HT1080 (cell line): ENCODE measurements around the gene ZNF691. TPM values are rescaled to one million over a fixed set of nuclear protein-coding genes. Genes with fewer than 3 reads are reported as not detected.
A peak's percentile ranks its signal among the peaks of the same experiment; 100 is the strongest.
"Not testable (repeated sequence)": the region's sequence is repeated elsewhere in the genome, so short reads cannot be mapped to it uniquely, and the experiment has no call there.

ENCODE experiments used
- DNase-seq: peaks from one replicate; pipeline ENCODE4 v3.0.0-alpha.2; 2015; ENCODE audit warnings: low read depth
- polyA plus RNA-seq, 2 experiments: library from polyadenylated mRNA; depleted of rRNA; stranded (reverse); fragments of >200 nt; gene quantifications; 2 replicates each; pipeline ENCODE4 v1.2.3, GENCODE V29; 2015
- total RNA-seq: library from RNA; depleted of rRNA; stranded (reverse); fragments of >200 nt; shearing (Covaris generic); gene quantifications from 2 replicates; pipeline ENCODE4 v1.2.3, GENCODE V29; 2014; rRNA removed

ZNF691 gene, protein sequence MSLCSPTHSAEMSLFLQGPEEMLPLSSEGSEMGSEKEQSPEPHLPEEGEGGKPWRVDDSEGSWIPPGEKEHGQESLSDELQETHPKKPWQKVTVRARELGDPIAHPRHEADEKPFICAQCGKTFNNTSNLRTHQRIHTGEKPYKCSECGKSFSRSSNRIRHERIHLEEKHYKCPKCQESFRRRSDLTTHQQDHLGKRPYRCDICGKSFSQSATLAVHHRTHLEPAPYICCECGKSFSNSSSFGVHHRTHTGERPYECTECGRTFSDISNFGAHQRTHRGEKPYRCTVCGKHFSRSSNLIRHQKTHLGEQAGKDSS
- total RNA-seq: 10.6 and 12.0 TPM in 2 replicates
- 8.3 and 10.5 TPM in 2 replicates for polyA plus RNA-seq (2015; cell fraction: cytosol; rRNA removed)
- polyA plus RNA-seq (2015; cell fraction: nucleus; rRNA removed): 20.0 and 24.5 TPM in 2 replicates

DNA sequence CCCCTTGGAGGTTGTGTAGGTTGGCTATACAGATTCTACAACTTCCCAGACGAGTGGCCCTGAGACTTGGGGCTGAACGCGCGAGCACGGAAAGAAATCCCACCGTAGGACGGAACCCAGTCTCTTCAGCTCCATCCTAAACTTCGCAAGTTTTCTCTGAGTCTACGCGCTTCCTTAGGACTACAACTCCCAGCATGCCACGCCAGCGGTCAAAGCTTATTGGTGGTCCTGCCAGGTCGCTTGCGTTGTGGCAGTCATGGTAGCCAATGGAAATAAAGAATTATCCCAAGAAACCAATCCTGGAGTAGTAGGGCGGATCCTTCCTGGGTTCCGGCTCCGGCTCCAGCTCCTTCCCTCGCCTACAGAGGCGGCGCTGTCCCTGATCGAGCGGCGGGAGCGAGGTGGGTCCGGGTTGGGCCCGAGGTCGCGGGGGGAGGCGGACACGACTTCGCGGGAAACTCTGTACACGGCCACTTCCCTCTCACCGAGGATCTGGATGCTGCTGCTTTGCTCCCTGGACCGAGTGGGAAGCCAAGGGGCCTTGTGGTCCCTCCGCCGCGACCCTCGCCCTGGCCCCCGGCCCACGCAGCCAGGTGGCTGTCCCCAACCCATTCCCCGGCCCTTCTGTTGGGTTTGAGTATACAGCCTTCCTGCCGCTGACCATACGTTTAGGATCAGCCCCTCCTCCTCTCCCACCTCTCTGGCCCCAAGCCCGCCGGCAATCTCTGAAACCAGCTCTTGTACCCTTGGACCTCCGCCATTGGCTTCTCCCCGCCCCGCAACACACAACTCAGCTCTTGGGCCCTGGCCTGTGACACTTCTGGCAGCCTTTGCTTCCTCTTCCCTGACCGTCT, at the start of gene ZNF691:
Gene ZNF691 (plus strand): TSS at position 357 of the 854 bp plus-strand sequence. CDS start 3,046 bp downstream, outside the sequence.
- DNase-seq: peak; percentile 98

- DNase-seq: no peak
These were observed 49.0 kb upstream of the ZNF691 start for GRCh38 chr1:42797414-42797813.

DNA sequence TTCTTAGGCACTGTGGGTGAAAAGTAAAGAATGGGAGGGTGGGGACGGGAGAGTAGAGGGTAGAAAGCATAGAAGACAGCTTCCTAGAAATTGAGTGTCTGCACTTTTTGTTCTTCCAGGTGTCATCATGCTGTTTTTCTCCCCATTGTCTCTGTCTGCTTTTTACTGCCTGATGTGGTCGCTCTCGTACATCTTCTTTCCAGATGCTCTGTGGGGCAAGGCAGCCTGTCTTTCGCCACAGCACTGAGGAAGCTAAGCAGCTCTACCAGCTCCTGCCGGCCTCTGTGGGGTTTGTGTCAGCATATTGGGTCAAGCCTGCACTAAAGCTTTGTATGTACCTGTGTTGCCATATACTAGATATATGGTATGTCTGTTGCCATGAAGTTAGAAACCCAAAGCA, 48.4 kb upstream of the ZNF691 start:
- no peak for DNase-seq

DNA sequence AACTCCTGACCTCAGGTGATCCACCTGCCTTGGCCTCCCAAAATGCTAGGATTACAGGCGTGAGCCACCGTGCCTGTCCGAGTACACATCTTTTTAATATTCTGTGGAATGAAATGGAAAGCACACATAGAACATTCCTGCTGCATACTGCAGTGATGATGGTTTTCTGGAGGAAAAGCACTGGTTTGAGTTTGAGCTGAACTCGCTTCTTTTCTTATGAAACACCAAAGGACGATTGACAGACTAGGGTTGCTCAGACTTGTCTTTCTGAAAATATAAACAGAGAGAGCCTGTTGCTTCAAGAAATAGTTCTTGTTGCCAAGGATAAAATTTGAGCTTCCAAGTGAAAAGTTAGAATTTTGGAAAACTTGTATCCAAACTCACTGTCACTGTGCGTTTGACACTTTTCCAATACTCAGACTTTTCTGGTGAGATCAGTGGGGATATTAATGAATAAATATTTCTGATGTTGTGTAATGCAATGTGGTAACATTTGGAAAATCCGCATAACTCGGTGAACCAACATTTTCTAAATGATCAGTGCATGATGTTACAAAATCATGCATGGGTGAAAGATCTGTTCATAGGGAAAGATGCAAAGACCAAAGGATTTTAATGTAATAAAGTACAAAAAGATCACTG, 44.5 kb upstream of the ZNF691 start:
- no peak for DNase-seq

GRCh38 chr1:42806171-42806570, 40.2 kb upstream of the ZNF691 start:
- DNase-seq: no peak

DNA sequence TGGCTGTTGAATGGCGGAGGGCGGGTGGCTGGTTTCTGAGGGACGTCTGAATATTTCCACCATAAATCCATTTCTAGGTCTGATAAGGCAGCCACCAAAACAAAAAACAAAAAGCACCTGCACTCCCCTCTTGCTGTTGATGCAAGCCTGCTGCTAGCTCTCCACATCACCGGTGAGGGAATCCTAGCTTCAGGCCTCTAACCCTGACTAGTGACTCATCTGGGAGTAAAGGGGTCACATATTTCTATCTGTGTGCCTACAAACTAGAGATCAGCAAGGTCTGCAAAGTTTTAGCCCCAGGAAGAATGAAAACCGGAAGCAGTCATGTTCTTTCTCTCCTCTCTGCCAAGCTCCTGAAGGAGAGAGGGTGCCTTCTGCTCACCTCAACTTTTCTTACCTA, 39.8 kb upstream of the ZNF691 start:
- DNase-seq: no peak

DNA sequence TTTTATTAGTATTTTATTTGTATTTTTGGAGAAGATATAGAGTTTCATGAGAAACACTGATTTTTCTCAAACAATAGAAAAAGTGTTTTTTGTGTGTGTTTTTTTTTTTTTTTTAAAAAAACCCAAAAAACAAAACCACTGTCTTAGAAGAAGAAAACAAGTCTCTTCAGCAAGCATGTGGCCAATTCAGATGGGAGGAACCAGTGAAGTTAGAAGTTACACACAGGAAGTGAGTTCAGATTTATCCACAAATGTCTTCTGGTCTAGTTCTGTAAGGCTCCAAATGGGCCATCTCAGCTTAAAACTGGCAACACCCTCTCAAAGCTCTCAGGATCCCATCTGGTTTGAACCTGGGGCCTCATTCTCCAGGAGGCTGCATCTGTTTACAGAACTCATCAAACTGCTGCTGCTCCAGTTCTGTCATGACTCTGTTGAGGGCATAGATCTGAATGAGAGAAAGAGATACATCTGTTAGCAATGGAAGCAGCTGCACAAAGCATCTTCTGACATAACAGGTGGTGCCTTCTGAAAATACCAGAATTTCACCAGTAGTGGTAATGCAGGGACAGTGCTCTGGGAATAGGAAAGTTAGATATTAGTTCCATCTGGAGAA, 39.3 kb upstream of the ZNF691 start:
- DNase-seq: no peak

GRCh38 chr1:42814815-42815214, 31.6 kb upstream of the ZNF691 start:
- not testable (repeated sequence) for DNase-seq

GRCh38 chr1:42815941-42816584, 30.4 kb upstream of the ZNF691 start:
- peak; percentile 5 for DNase-seq

DNA sequence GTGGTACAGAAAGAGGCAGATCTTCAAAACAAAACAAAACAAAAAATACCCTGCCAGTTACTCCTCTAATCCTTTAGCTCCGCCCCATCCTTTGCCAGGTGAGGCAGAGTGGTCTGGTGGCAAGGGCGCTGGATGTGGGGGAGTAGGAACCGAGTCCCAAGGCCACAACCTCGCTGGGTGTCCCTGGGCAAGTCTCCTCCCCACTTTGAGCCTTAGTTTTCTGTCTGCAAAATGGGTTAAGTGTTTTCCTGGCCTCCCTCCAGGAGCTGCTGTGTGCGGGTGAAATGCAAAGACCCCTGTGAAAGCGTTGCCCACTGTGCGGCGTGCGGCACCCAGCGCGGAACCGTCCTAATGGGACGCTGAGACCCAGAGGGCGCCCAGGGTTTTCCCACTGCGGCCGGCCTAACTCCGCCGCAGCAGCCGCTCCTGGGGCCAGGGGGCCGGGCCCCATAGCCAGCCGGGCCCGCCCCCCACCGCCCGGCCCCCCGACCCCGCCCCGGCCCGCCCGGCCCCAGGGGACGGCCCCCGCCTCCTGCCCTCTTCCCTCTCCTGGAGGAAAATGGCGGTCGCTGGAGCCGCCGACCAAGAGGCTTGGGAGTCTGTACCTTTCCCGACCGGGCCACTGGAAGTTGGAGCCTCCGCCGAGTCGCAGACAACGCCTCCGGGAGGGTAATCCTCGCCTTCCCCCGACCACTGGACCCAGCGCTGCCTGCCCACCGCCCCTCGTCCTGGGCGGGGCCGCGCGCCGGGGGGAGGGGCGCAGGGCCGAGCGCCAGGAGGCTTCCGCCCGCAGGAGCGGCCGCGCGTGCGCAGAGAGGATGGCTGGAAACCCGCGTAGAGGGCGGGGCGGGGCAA, 29.6 kb upstream of the ZNF691 start, which contains the start of the genes ERMAP and SVBP:
Gene ERMAP (plus strand): TSS at position 538 of the 855 bp plus-strand sequence. CDS start 13,327 bp downstream, outside the sequence.
Gene SVBP (minus strand): TSS at position 813 of the 855 bp plus-strand sequence. CDS start 853 bp downstream, outside the sequence.
- DNase-seq: peak; percentile 80

DNA sequence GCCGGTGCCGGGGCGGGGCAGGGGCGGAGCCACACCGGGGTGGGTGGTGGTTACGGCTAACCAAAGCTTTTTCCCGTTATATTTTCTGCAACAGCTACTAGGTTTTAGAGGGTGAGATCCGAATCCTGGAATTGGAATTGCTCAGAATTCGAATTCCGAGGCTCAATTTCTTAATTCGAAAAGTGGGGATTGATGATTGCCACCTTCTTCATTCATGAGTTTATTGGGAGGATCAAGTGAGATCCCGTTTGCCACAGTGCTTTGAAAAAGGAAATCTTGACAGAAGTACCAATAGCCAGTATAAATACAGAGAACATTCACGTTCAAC, 29.0 kb upstream of the ZNF691 start:
- peak; percentile 8 for DNase-seq

GRCh38 chr1:42817976-42818375, 28.4 kb upstream of the ZNF691 start:
- DNase-seq: no peak

DNA sequence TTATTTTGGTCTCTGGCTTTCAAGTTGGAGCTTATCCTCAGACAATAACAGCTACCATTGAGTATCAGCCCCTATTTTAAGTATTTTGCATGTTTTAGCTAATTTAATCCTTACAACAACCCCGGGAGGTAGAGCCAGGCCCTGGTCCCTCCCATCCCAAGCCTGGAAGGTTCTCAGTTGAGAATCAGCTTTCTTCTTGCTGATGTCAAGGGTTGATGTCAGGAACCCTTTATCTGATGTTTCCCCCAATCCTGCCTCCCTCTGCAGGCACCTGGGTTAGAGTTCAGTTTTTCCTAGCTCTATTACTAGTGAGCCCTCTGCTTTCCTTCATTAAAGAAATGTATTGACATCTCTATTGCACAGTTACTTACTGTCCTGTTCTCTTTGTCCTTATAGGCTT, 25.6 kb upstream of the ZNF691 start:
- no peak for DNase-seq

GRCh38 chr1:42821690-42822089, 24.7 kb upstream of the ZNF691 start:
- DNase-seq: no peak

DNA sequence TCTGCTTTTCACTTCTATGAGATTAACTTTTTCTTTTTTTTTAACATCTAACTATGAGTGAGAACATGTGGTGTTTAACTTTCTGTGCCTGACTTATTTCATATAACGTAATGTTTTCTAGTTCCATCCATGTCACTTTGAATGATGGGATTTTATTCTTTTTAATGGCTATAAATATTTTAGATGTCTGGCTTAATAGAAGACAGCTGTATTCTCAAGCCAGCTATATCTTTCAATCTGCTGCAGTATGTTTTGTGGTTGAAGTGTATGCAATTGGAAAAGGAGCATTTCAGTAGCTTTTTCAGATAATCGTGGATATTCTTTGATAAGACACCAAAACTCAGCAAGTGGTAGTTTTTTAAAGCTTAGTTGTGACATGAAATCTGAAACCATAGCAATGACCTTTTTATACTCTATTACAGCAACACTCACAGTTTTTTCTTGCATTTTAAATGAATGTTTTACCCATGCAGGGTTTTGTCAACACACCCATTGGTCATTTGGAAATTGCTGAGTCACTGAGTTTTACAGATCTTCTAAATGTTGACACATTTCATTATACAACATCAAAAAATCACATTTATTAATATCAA, 23.5 kb upstream of the ZNF691 start:
- no peak for DNase-seq

- no peak for DNase-seq
These were observed 21.9 kb upstream of the ZNF691 start for GRCh38 chr1:42824481-42825035.

- DNase-seq: no peak
These were observed 21.2 kb upstream of the ZNF691 start for GRCh38 chr1:42825036-42825851.

DNA sequence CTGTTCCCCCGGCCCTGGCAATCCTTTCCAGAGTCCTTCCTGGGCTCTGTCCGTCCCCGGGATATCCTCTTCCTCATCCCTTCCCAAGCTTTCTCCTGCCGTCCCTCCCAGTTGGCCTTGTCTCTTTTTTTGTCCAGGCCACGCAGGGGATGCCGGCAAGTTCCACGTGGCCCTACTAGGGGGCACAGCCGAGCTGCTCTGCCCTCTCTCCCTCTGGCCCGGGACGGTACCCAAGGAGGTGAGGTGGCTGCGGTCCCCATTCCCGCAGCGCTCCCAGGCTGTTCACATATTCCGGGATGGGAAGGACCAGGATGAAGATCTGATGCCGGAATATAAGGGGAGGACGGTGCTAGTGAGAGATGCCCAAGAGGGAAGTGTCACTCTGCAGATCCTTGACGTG, 15.8 kb upstream of the ZNF691 start:
- DNase-seq: no peak
